ENCODE results near the gene MIF4GD. TPM values are rescaled to one million over a fixed set of nuclear protein-coding genes. Genes with fewer than 3 reads are reported as not detected.

The MIF4GD gene
- total and polyA plus RNA-seq, 9 of the 15 experiments (the other 6 are each of a cell fraction or from before 2014, with no cell fraction given): 11.8 to 63.8 (median 28.1) TPM

DNA sequence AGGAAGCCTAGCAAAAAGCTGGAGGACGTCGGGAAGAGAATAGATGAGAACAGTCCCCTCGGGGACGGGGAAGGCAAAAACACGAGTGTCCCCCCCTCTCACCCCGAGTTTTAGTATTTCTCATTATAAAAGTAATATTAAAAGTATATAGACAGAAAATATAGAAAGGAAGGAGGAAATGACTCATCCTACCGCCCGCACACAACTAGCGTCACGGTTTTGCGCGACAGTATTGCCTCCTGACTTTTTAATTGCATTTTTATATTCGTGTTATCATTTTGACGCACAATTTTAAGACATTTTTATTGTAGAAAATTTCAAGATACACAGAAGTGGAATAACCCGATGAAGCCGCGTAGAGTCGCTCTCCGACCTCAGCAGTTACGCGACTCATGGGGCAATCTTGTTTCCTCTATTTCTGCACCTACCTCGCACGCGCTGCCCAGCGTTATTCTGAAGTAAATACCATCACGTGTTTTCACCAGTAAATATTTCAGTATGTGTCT is 18.9 kb upstream of the MIF4GD start (continued):
- TF ChIP-seq REST (IDR thresholded peaks at IDR 0.05; ENCODE audit: borderline replicate concordance) (no peak; the same call in 1 of the 2 replicates), REST (CRISPR knock-in tag; IDR thresholded peaks at IDR 0.05; ENCODE audit: low read depth) (no peak), GTF2A2 (tag; IDR thresholded peaks at IDR 0.05) (no peak), GATA2 (CRISPR knock-in tag; IDR thresholded peaks at IDR 0.05) (no peak), CBX1 (IDR thresholded peaks at IDR 0.05; ENCODE audit: low read depth) (no peak), DEAF1 (CRISPR knock-in tag; IDR thresholded peaks at IDR 0.05) (peak; percentile 47; the same call in 1 of the 2 replicates), CHAMP1 (IDR thresholded peaks at IDR 0.05) (no peak), ESRRB (CRISPR knock-in tag; IDR thresholded peaks at IDR 0.05; ENCODE audit: borderline replicate concordance) (no peak), KLF6 (CRISPR knock-in tag; IDR thresholded peaks at IDR 0.05; ENCODE audit: borderline replicate concordance) (no peak), HDAC3 (IDR thresholded peaks at IDR 0.05; ENCODE audit: borderline replicate concordance, partially characterized antibody) (no peak), ZNF24 (IDR thresholded peaks at IDR 0.05) (no peak), CAMTA2 (CRISPR knock-in tag; conservative IDR thresholded peaks at IDR 0.05) (no peak), SP2 (IDR thresholded peaks at IDR 0.05; ENCODE audit: extremely low read depth, low read depth, low read length, poor library complexity, severe bottlenecking) (no peak), HNRNPK (IDR thresholded peaks at IDR 0.05; ENCODE audit: low read depth, low read length, poor library complexity, severe bottlenecking) (no peak), ZNF217 (CRISPR knock-in tag; IDR thresholded peaks at IDR 0.05) (no peak), CSDE1 (IDR thresholded peaks at IDR 0.05) (no peak)

Measured in K562 (cell line).